Neural crest cell (in vitro differentiated cells): ENCODE measurements around the gene HERC5. TPM values are rescaled to one million over a fixed set of nuclear protein-coding genes. Genes with fewer than 3 reads are reported as not detected.

Experiments
- DNase-seq: peaks from one replicate; pipeline ENCODE4 v3.0.0; 2021; ENCODE audit warnings: low read depth, mixed read lengths, low spot score
- H3K27ac Mint-ChIP-seq: one replicate; pipeline ENCODE4 v1.8.0; 2021; ENCODE audit warnings: mild to moderate bottlenecking, mixed read lengths; ENCODE audit not compliant: unreplicated experiment
- H3K27me3 Mint-ChIP-seq: 2 replicates; pipeline ENCODE4 v1.8.0; 2021; ENCODE audit warnings: low read depth, mild to moderate bottlenecking, mixed read lengths
- H3K36me3 Mint-ChIP-seq: 2 replicates; pipeline ENCODE4 v1.8.0; 2021; ENCODE audit warnings: low read depth, mild to moderate bottlenecking, mixed read lengths
- H3K4me1 Mint-ChIP-seq: 2 replicates; pipeline ENCODE4 v1.8.0; 2021; ENCODE audit warnings: mixed read lengths
- H3K4me3 Mint-ChIP-seq: one replicate; pipeline ENCODE4 v1.8.0; 2021; ENCODE audit warnings: mild to moderate bottlenecking, mixed read lengths
- H3K9me3 Mint-ChIP-seq: 2 replicates; pipeline ENCODE4 v1.8.0; 2021; ENCODE audit warnings: mixed read lengths
- total RNA-seq: library from RNA; stranded (reverse); gene quantifications from 2 replicates; pipeline ENCODE4 v1.2.1, GENCODE V29; 2021
- TF ChIP-seq, protein P1 (sequence below): fragments of 200-600 bp; sonication (generic); conservative IDR thresholded peaks from 2 replicates; pipeline ENCODE4 v1.5.0; 2021; ENCODE audit warnings: antibody characterized with exemption, mild to moderate bottlenecking

Gene HERC5
- total RNA-seq, 1 donor from 2014 or later = 1.8 TPM

DNA sequence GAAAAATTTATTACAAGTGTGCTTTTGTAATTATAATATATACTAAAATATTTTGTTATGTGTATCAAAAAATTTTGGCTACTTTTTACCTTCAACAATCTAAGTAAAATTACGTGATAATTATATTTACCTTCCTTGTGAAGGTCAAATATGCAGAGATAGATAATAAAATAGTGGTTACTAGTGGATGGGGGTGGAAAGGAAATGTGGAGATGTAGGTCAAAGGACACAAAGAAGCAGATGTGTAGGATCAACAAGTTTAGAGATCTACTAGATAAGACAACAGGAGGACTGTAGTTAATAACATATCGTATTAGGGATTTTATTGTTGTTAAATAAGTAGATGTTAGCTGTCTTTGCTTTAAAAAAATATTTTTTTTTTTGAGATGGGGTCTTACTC lies 21.3 kb downstream of the HERC5 start:
- no peaks in the 10 kb centered on the region for H3K36me3 Mint-ChIP-seq
- H3K27me3 Mint-ChIP-seq = no peaks in the 10 kb centered on the region
- no peak overlapping the region for H3K4me3 Mint-ChIP-seq
- TF ChIP-seq, protein P1, sequence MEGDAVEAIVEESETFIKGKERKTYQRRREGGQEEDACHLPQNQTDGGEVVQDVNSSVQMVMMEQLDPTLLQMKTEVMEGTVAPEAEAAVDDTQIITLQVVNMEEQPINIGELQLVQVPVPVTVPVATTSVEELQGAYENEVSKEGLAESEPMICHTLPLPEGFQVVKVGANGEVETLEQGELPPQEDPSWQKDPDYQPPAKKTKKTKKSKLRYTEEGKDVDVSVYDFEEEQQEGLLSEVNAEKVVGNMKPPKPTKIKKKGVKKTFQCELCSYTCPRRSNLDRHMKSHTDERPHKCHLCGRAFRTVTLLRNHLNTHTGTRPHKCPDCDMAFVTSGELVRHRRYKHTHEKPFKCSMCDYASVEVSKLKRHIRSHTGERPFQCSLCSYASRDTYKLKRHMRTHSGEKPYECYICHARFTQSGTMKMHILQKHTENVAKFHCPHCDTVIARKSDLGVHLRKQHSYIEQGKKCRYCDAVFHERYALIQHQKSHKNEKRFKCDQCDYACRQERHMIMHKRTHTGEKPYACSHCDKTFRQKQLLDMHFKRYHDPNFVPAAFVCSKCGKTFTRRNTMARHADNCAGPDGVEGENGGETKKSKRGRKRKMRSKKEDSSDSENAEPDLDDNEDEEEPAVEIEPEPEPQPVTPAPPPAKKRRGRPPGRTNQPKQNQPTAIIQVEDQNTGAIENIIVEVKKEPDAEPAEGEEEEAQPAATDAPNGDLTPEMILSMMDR = no peak
- no peak overlapping the region for H3K27ac Mint-ChIP-seq
- H3K9me3 Mint-ChIP-seq = peaks cover 2% of the 10 kb centered on the region
- H3K4me1 Mint-ChIP-seq = peaks cover 11% of the 10 kb centered on the region
- no peak for DNase-seq

GRCh38 chr4:88481537-88481936 lies 24.6 kb downstream of the HERC5 start:
- TF ChIP-seq, protein P1 = no peak
- no peaks in the 10 kb centered on the region for H3K36me3 Mint-ChIP-seq
- H3K9me3 Mint-ChIP-seq = peaks cover 2% of the 10 kb centered on the region
- H3K4me1 Mint-ChIP-seq = no peaks in the 10 kb centered on the region
- no peaks in the 10 kb centered on the region for H3K27me3 Mint-ChIP-seq
- no peak overlapping the region for H3K4me3 Mint-ChIP-seq
- no peak overlapping the region for H3K27ac Mint-ChIP-seq
- no peak for DNase-seq

DNA sequence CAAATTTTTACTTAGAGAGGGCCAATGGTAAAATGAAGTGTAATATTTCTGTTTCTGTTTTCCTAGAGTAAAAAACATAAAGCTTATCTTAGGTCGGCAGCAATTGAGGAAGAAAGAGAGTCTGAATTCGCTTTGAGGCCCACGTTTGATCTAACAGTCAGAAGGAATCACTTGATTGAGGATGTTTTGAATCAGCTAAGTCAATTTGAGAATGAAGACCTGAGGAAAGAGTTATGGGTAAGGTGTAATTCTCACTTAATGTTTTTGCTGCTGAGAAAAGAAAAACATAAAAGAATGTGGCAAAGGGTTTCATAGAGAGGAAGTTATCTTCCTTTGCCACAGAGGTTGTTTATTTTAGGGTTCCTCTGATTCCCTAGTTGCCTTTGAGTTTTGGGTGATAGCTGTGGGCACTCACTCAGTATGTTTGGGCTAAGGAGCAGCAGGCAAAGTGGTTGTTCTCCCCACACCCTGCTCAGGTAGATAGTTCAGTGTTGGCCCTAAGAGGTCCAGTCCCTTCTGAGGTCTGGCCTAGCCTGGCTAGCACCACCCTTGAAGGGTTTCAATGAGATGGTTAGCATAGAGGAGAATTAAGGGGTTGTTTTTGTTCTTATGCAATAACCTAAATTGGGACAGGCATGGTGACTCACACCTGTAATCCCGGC lies 32.3 kb downstream of the HERC5 start:
- no peak overlapping the region for H3K4me3 Mint-ChIP-seq
- TF ChIP-seq, protein P1 = no peak
- no peak for DNase-seq
- no peaks in the 10 kb centered on the region for H3K9me3 Mint-ChIP-seq
- H3K27ac Mint-ChIP-seq = no peak overlapping the region
- no peaks in the 10 kb centered on the region for H3K27me3 Mint-ChIP-seq
- no peaks in the 10 kb centered on the region for H3K4me1 Mint-ChIP-seq
- H3K36me3 Mint-ChIP-seq = no peaks in the 10 kb centered on the region

- no peaks in the 10 kb centered on the region for H3K27me3 Mint-ChIP-seq
- H3K4me3 Mint-ChIP-seq = no peak overlapping the region
- H3K27ac Mint-ChIP-seq = no peak overlapping the region
- DNase-seq = no peak
- TF ChIP-seq, protein P1 = no peak
- no peaks in the 10 kb centered on the region for H3K9me3 Mint-ChIP-seq
- H3K36me3 Mint-ChIP-seq = no peaks in the 10 kb centered on the region
- H3K4me1 Mint-ChIP-seq = no peaks in the 10 kb centered on the region
Observed at GRCh38 chr4:88497859-88498409, 41.0 kb downstream of the HERC5 start.

DNA sequence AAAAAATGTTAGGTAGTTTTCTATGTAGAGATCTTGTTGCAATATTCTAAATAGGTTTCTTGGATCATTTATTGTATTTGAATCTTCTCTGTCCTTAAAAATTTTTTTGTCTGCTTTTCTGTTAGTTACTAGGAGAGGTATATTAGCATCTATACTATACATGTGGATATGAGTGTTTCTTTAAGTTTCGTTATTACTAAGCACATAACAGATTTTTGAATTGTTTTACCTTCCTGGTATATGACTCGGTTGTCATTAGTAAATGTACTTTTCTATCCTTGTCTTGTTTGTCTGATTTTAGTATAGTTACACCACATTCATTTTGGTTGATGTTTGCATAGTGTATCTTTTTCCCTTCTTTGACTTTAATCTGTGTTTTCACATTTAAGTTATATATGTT lies 46.4 kb downstream of the HERC5 start:
- Mint-ChIP-seq H3K4me3 (no peak overlapping the region), H3K36me3 (no peaks in the 10 kb centered on the region), H3K9me3 (no peaks in the 10 kb centered on the region), H3K27ac (no peak overlapping the region), H3K27me3 (no peaks in the 10 kb centered on the region), H3K4me1 (no peaks in the 10 kb centered on the region)
- TF ChIP-seq, protein P1 = no peak
- no peak for DNase-seq
